A549 (cell line): ENCODE data around the gene ZNF564. TPM values are rescaled to one million over a fixed set of nuclear protein-coding genes. Genes with fewer than 3 reads are reported as not detected.

Source experiments
- ATAC-seq, 2 experiments: fragments of 200-7000 bp in 1 of 2; fragments of >200 bp in 1 of 2; cut with Nextera tagmentation in 1 of 2; cut with Tn5 transposase in 1 of 2; 3 replicates each; pipeline versions ENCODE4 v1.8.0 to v1.9.1; 2018 to 2020; ENCODE audit warnings: mild to moderate bottlenecking in 1 of 2, moderate library complexity in 1 of 2
- CTCF ChIA-PET: fragments of 300-600 bp; sonication (Branson Sonifier 250); formaldehyde crosslinking; extraction: SDS; loops from one replicate; lab custom pipeline; 2021; ENCODE audit warnings: antibody characterized with exemption, inconsistent platforms; lab: Yijun Ruan, JAX
- POLR2A ChIA-PET: fragments of 350-600 bp; formaldehyde crosslinking; extraction: SDS; loops from one replicate; lab custom pipeline; 2021; ENCODE audit warnings: antibody characterized with exemption, inconsistent platforms; lab: Yijun Ruan, JAX
- DNase-seq, 2 experiments: peaks; one replicate each; pipeline versions ENCODE4 v3.0.0 to v3.0.0-alpha.2; 2011 to 2016; ENCODE audit warnings: low read depth in 1 of 2, low spot score in 1 of 2
- FAIRE-seq: peaks from 2 replicates; lab custom pipeline; 2011; peaks lifted over from hg19 to GRCh38; lab: Jason Lieb, UNC
- H3K27ac ChIP-seq, 2 experiments: fragments of >200 bp; sonication (Bioruptor Twin); formaldehyde crosslinking; 3 replicates each; pipeline ENCODE4 v1.5.1; 2016 to 2017
- H3K4me1 ChIP-seq: fragments of >200 bp; sonication (Bioruptor Twin); formaldehyde crosslinking; 3 replicates; pipeline ENCODE4 v1.6.1; 2016
- H3K4me2 ChIP-seq: fragments of >200 bp; sonication (Bioruptor Twin); formaldehyde crosslinking; 3 replicates; pipeline ENCODE4 v1.6.1; 2016
- H3K4me3 ChIP-seq: fragments of >200 bp; sonication (Bioruptor Twin); formaldehyde crosslinking; 3 replicates; pipeline ENCODE4 v1.5.1; 2016
- H3K9me3 ChIP-seq: fragments of >200 bp; sonication (Bioruptor Twin); formaldehyde crosslinking; 3 replicates; pipeline ENCODE4 v1.6.1; 2016
- BCL3 ChIP-seq: fragments of >200 bp; sonication (Bioruptor Twin); formaldehyde crosslinking; IDR thresholded peaks from 3 replicates; pipeline ENCODE4 v1.6.1; 2016
- CBX8 ChIP-seq: fragments of 200-600 bp; sonication (generic); IDR thresholded peaks from 2 replicates; pipeline ENCODE4 v1.6.1; 2016
- EHF ChIP-seq: fragments of 250-450 bp; sonication (Bioruptor Pico); IDR thresholded peaks from 2 replicates; pipeline ENCODE4 v1.5.0; 2020; ENCODE audit warnings: mild to moderate bottlenecking
- ESRRA ChIP-seq: fragments of 150-350 bp; IDR thresholded peaks from 2 replicates; pipeline ENCODE4 v1.6.1; 2014; ENCODE audit warnings: mild to moderate bottlenecking, low read length, borderline replicate concordance
- FOSB ChIP-seq: fragments of 250-450 bp; sonication (Bioruptor Pico); IDR thresholded peaks from 2 replicates; pipeline ENCODE4 v1.5.0; 2020; ENCODE audit warnings: mild to moderate bottlenecking, moderate library complexity
- FOXS1 ChIP-seq: fragments of 250-450 bp; sonication (Bioruptor Pico); IDR thresholded peaks from 2 replicates; pipeline ENCODE4 v1.5.0; 2020; ENCODE audit warnings: mild to moderate bottlenecking, moderate library complexity
- GATA3 ChIP-seq: IDR thresholded peaks from 2 replicates; pipeline ENCODE4 v1.6.1; 2012; ENCODE audit warnings: borderline replicate concordance
- HEYL ChIP-seq: fragments of 250-450 bp; sonication (Bioruptor Pico); IDR thresholded peaks from 2 replicates; pipeline ENCODE4 v1.8.0; 2021; ENCODE audit warnings: mild to moderate bottlenecking, moderate library complexity
- HOXB5 ChIP-seq: fragments of 250-450 bp; sonication (Bioruptor Pico); IDR thresholded peaks from 2 replicates; pipeline ENCODE4 v1.5.0; 2020; ENCODE audit warnings: mild to moderate bottlenecking, moderate library complexity
- JUNB ChIP-seq: fragments of >200 bp; sonication (Bioruptor Twin); formaldehyde crosslinking; IDR thresholded peaks from 2 replicates; pipeline ENCODE4 v1.6.1; 2016
- KDM1A ChIP-seq: fragments of 200-600 bp; sonication (generic); IDR thresholded peaks from 2 replicates; pipeline ENCODE4 v1.6.1; 2016; ENCODE audit warnings: low read depth, mild to moderate bottlenecking
- KDM5A ChIP-seq: fragments of 200-600 bp; sonication (generic); IDR thresholded peaks from 2 replicates; pipeline ENCODE4 v1.6.1; 2016; ENCODE audit warnings: antibody characterized with exemption, mild to moderate bottlenecking
- MAFK ChIP-seq: fragments of 450-650 bp; IDR thresholded peaks from 2 replicates; pipeline ENCODE4 v1.6.1; 2014; ENCODE audit not compliant: partially characterized antibody
- MAX ChIP-seq: IDR thresholded peaks from 2 replicates; pipeline ENCODE4 v1.6.1; 2012
- MAZ ChIP-seq: fragments of 150-350 bp; IDR thresholded peaks from 2 replicates; pipeline ENCODE4 v1.6.1; 2014; ENCODE audit warnings: antibody characterized with exemption, low read depth, low read length, borderline replicate concordance
- NFE2L2 ChIP-seq: fragments of 150-350 bp; conservative IDR thresholded peaks from 2 replicates; pipeline ENCODE4 v1.6.1; 2014; ENCODE audit warnings: low read length
- NPAS2 ChIP-seq: fragments of 250-450 bp; sonication (Bioruptor Pico); IDR thresholded peaks from 2 replicates; pipeline ENCODE4 v1.8.0; 2022; ENCODE audit warnings: mild to moderate bottlenecking, moderate library complexity, borderline replicate concordance
- NR3C1 ChIP-seq: fragments of >200 bp; sonication (Bioruptor Twin); formaldehyde crosslinking; IDR thresholded peaks from 3 replicates; pipeline ENCODE4 v1.6.1; 2017
- PHF8 ChIP-seq: fragments of 200-600 bp; sonication (generic); IDR thresholded peaks from 2 replicates; pipeline ENCODE4 v1.6.1; 2016; ENCODE audit warnings: low read depth, mild to moderate bottlenecking, antibody characterized with exemption, moderate library complexity, borderline replicate concordance
- POLR2A ChIP-seq: IDR thresholded peaks from 2 replicates; pipeline ENCODE4 v1.6.1; 2012; ENCODE audit warnings: mild to moderate bottlenecking, low read length
- POLR2AphosphoS2 ChIP-seq: conservative IDR thresholded peaks from 2 replicates; pipeline ENCODE4 v1.6.1; 2012; ENCODE audit warnings: low read length, improper control_type of control experiment, inconsistent platforms
- RAD21 ChIP-seq, 2 experiments: fragments of >200 bp in 1 of 2; sonication (Bioruptor Twin) in 1 of 2; formaldehyde crosslinking in 1 of 2; IDR thresholded peaks in 1 of 2; conservative IDR thresholded peaks in 1 of 2; 2 replicates in 1 of 2; 3 replicates in 1 of 2; pipeline ENCODE4 v1.6.1; 2012 to 2018; ENCODE audit warnings: inconsistent platforms in 1 of 2
- RNF2 ChIP-seq: fragments of 200-600 bp; sonication (generic); IDR thresholded peaks from 2 replicates; pipeline ENCODE4 v1.6.1; 2016; ENCODE audit warnings: low read depth, mild to moderate bottlenecking, antibody characterized with exemption, moderate library complexity, borderline replicate concordance
- SMC3 ChIP-seq: fragments of >200 bp; sonication (Bioruptor Twin); formaldehyde crosslinking; IDR thresholded peaks from 3 replicates; pipeline ENCODE4 v1.6.1; 2018; ENCODE audit warnings: inconsistent platforms
- SREBF2 ChIP-seq: fragments of 450-650 bp; IDR thresholded peaks from 2 replicates; pipeline ENCODE4 v1.6.1; 2014; ENCODE audit warnings: mild to moderate bottlenecking, moderate library complexity
- TFCP2L1 ChIP-seq: fragments of 250-450 bp; sonication (Bioruptor Pico); IDR thresholded peaks from 2 replicates; pipeline ENCODE4 v1.5.0; 2021; ENCODE audit warnings: mild to moderate bottlenecking
- USF2 ChIP-seq: fragments of 450-650 bp; IDR thresholded peaks from 2 replicates; pipeline ENCODE4 v1.6.1; 2014; ENCODE audit warnings: antibody characterized with exemption
- ZC3H11A ChIP-seq: fragments of 450-650 bp; IDR thresholded peaks from 2 replicates; pipeline ENCODE4 v1.6.1; 2014; ENCODE audit warnings: antibody characterized with exemption, mild to moderate bottlenecking
- ZNF302 ChIP-seq: fragments of 250-450 bp; sonication (Bioruptor Pico); IDR thresholded peaks from 2 replicates; pipeline ENCODE4 v1.9.0; 2021; ENCODE audit warnings: inconsistent platforms, mild to moderate bottlenecking, moderate library complexity
- WGBS: methylation state at CpG from one replicate; pipeline ENCODE4 v1.1.6; 2017; ENCODE audit errors: missing lambda C conversion rate; 5-methylcytosine and 5-hydroxymethylcytosine counted together
- polyA plus RNA-seq, 4 experiments: library from polyadenylated mRNA; depleted of rRNA in 3 of 4; stranded (reverse); fragments of >200 nt; fragmentation: RNase III in 1 of 4; extraction: RNeasy Plus Mini Kit Qiagen cat#74134 plus additional on column Dnase treatment in 1 of 4; gene quantifications; 2 replicates in 3 of 4; 3 replicates in 1 of 4; pipeline ENCODE4 v1.2.3, GENCODE V29; 2011 to 2017
- TF ChIP-seq, protein P1 (sequence below): fragments of >200 bp; sonication (Bioruptor Twin); formaldehyde crosslinking; IDR thresholded peaks from 2 replicates; pipeline ENCODE4 v1.6.1; 2016
- TF ChIP-seq, protein P2 (sequence below): fragments of 250-450 bp; sonication (Bioruptor Pico); IDR thresholded peaks from 2 replicates; pipeline ENCODE4 v1.5.0; 2021; ENCODE audit warnings: mild to moderate bottlenecking, moderate library complexity, borderline replicate concordance
- TF ChIP-seq, protein P3 (sequence below): fragments of 150-350 bp; IDR thresholded peaks from 2 replicates; pipeline ENCODE4 v1.6.1; 2014; ENCODE audit warnings: low read depth, mild to moderate bottlenecking, low read length

The ZNF564 gene
- polyA plus RNA-seq, 2 of the 4 experiments (the other 2 are of a cell fraction) = 1.9 to 2.5 TPM

GRCh38 chr19:12482509-12482886, 68.8 kb downstream of the ZNF564 start:
- H3K27ac ChIP-seq = no peak overlapping the region
- FAIRE-seq (no peak), DNase-seq (no peak)
- CTCF ChIA-PET = no interaction called here
- no peaks in the 10 kb centered on the region for H3K4me1 ChIP-seq
- POLR2A ChIA-PET = no interaction called here
- TF ChIP-seq FOSB = no peak
- no peak for TF ChIP-seq RNF2
- no peak for TF ChIP-seq NFE2L2
- no peak for TF ChIP-seq POLR2AphosphoS2
- TF ChIP-seq BCL3 = no peak
- TF ChIP-seq, protein P1, sequence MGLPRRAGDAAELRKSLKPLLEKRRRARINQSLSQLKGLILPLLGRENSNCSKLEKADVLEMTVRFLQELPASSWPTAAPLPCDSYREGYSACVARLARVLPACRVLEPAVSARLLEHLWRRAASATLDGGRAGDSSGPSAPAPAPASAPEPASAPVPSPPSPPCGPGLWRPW = no peak
- TF ChIP-seq USF2 = no peak
- TF ChIP-seq, protein P2, sequence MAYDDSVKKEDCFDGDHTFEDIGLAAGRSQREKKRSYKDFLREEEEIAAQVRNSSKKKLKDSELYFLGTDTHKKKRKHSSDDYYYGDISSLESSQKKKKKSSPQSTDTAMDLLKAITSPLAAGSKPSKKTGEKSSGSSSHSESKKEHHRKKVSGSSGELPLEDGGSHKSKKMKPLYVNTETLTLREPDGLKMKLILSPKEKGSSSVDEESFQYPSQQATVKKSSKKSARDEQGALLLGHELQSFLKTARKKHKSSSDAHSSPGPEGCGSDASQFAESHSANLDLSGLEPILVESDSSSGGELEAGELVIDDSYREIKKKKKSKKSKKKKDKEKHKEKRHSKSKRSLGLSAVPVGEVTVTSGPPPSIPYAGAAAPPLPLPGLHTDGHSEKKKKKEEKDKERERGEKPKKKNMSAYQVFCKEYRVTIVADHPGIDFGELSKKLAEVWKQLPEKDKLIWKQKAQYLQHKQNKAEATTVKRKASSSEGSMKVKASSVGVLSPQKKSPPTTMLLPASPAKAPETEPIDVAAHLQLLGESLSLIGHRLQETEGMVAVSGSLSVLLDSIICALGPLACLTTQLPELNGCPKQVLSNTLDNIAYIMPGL (CRISPR knock-in tag) = no peak
- TF ChIP-seq SREBF2 = no peak
- TF ChIP-seq NPAS2 = no peak
- TF ChIP-seq POLR2A = no peak
- TF ChIP-seq RAD21 (conservative IDR thresholded peaks at IDR 0.05 in 1 of 2, IDR thresholded peaks at IDR 0.05 in 1 of 2) = no peak
- TF ChIP-seq TFCP2L1 (CRISPR knock-in tag) = no peak
- no peak for TF ChIP-seq MAFK
- no peak for TF ChIP-seq ESRRA
- no peak for TF ChIP-seq KDM5A
- TF ChIP-seq PHF8 = no peak
- TF ChIP-seq MAX = no peak
- no peak for TF ChIP-seq HOXB5 (CRISPR knock-in tag)
- TF ChIP-seq MAZ = no peak
- TF ChIP-seq, all 56 proteins: peak for 0
- Histone ChIP-seq H3K4me3 (no peak overlapping the region), H3K4me2 (no peak overlapping the region), H3K9me3 (no peaks in the 10 kb centered on the region)
- WGBS = 17% methylated on average over 2 of the region's 2 CpGs
- ATAC-seq = no peak

DNA sequence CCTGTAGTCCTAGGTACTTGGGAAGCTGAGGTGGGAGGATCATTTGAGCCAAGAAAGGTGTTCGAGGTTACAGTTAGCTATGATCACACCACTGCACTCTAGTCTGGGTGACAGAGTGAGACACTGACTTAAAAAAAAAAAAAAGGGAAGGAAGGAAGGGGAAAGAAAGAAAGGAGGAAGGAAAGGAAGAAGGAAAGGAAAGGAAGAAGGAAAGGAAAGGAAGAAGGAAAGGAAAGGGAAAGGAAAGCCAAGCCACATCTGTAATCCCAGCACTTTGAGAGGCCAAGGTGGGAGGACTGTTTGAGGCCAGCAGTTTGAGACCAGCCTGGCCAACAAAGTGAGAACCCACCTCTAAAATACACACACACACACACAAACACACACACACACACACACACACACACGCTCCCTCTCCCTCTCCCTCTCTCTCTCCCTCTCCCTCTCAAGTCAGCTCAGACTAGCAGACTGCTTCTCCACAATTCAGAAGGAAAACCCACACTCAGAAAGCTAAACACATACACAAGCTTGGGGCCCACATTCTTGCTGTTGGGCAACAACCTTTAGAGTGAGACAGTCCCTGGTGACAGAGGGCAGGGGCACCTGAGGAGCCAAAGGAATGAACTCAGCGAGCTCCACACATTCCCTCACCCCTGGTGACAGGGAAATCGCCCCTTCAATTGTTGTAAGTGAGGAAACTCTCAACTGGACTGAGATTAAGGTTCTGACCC, 69.3 kb downstream of the ZNF564 start:
- no peak for DNase-seq
- 0% methylated on average over 4 of the region's 4 CpGs for WGBS
- Histone ChIP-seq H3K4me1 (no peaks in the 10 kb centered on the region), H3K9me3 (no peaks in the 10 kb centered on the region), H3K27ac (no peak overlapping the region), H3K4me3 (no peak overlapping the region), H3K4me2 (no peak overlapping the region)
- FAIRE-seq = no peak
- no peak for ATAC-seq
- POLR2A ChIA-PET = no interaction called here
- TF ChIP-seq HEYL (CRISPR knock-in tag) (no peak), CBX8 (no peak), KDM1A (no peak), NR3C1 (no peak), TFCP2L1 (CRISPR knock-in tag) (no peak), EHF (CRISPR knock-in tag) (no peak), ZNF302 (CRISPR knock-in tag) (no peak), SMC3 (no peak), GATA3 (no peak), NPAS2 (no peak), FOXS1 (CRISPR knock-in tag) (no peak), ZC3H11A (no peak), JUNB (no peak), MAX (no peak)
- TF ChIP-seq, protein P3, sequence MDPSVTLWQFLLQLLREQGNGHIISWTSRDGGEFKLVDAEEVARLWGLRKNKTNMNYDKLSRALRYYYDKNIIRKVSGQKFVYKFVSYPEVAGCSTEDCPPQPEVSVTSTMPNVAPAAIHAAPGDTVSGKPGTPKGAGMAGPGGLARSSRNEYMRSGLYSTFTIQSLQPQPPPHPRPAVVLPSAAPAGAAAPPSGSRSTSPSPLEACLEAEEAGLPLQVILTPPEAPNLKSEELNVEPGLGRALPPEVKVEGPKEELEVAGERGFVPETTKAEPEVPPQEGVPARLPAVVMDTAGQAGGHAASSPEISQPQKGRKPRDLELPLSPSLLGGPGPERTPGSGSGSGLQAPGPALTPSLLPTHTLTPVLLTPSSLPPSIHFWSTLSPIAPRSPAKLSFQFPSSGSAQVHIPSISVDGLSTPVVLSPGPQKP = no peak
- TF ChIP-seq, all 56 proteins: peak for 0
- CTCF ChIA-PET = no interaction called here
